Measurements from ENCODE around the gene TAGAP. TPM values are rescaled to one million over a fixed set of nuclear protein-coding genes. Genes with fewer than 3 reads are reported as not detected.
"Not testable (repeated sequence)": the region's sequence is repeated elsewhere in the genome, so short reads cannot be mapped to it uniquely, and the experiment has no call there.

Gene TAGAP
- total RNA-seq, 1 donor from 2014 or later: 1.1 TPM

DNA sequence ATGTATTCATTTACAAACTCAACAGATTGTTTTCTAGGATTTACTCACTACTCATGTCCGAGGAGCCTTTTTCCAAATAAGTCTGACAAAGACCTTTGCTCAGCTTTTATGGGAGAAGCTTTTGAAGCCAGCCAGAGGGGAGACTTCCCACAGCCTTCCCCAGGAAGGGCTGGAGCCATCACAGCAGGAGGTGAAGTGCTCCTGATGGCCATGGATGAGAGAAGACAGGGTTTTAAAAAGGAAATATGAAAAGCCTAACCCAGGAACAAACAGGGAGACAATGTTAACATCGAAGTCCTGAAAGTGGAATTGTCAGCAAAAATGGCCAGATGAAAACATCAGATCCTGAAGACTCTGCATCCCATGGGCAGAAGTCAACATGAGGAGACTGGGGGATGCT is 11.6 kb upstream of the TAGAP start:
- intact Hi-C loops (cut with DNase I): no loop called here
- ATAC-seq (ENCODE audit: poor library complexity): no peak

DNA sequence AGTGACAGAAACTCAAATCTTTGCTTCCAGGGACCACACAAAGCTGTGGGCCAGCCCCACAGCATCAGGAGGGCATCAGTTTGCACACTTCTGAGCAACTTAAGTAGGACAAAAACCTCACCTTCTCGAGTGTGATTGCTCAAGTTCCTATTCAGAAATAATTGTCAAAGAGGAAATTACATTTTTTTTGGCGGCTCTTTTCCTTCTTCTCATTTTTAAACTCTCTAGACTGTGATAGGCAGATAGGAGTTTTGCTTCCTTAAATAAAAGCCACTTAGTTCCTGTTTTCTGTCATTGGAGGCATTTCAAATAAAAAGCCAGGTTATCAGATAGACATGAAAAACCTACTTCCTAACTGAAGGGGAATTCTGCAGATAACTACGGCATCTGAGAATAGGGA is 11.2 kb upstream of the TAGAP start:
- intact Hi-C loops (cut with DNase I): no loop called here
- ATAC-seq (ENCODE audit: poor library complexity): peak; percentile 36
- no peak for DNase-seq

More for the DNA sequence above, 11.6 kb upstream of the TAGAP start:
- no peak for DNase-seq

DNA sequence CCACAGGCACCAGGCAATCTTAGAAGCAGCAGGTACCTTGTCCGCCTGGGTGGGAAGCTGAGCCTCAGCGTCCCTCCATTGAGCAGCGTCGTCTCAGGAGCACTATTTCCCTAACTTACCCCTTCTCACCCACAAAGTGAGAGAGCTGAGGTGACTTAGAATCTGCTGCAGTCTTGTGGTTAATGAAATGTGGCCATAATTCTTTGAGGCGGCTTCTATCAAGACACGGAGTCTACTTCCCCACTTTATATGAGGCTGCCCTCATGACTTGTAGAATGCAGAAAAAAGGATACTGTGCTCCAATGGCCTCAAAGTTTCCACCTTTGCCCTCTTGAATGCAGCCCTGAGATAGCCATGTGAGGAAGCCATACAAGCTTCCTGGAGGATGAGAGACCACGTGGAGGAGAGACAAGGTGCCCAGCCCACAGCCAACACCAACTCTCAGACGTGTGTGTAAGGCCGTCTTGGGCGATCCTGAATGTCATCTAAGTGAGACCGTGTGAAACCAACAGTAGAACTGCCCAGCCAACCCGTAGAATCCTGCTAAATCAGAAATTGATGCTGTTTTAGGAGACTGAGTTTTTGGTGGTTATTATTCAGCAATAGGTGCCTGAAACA is 9.1 kb upstream of the TAGAP start:
- DNase-seq (no peak), ATAC-seq (ENCODE audit: poor library complexity) (no peak)
- intact Hi-C loops (cut with DNase I): loop anchor here (5.0 kb wide), 1 partner anchor 48 kb away; no protein-coding TSS in a partner anchor

DNA sequence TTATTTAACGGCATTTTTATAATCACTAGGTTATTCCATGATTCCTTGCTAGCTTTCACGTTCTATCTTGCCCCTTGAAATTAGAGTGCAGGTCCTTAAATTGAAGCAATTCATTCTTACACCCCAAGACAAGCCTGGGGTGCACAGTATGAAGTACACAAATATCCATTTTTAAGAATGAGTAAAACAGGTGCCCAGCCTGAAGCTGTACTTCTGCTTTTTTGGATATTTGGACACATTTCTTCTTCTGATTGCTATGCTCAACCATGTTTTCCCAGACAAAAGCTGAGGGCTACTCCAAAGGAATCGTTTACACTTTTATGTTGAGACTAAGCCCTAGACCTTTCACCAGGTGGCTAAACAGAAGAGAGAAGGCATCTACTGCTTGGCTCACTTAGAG is 7.9 kb upstream of the TAGAP start:
- ATAC-seq (ENCODE audit: poor library complexity): no peak
- intact Hi-C loops (cut with DNase I): loop anchor here (5.0 kb wide), 1 partner anchor 50 kb away; no protein-coding TSS in a partner anchor

DNA sequence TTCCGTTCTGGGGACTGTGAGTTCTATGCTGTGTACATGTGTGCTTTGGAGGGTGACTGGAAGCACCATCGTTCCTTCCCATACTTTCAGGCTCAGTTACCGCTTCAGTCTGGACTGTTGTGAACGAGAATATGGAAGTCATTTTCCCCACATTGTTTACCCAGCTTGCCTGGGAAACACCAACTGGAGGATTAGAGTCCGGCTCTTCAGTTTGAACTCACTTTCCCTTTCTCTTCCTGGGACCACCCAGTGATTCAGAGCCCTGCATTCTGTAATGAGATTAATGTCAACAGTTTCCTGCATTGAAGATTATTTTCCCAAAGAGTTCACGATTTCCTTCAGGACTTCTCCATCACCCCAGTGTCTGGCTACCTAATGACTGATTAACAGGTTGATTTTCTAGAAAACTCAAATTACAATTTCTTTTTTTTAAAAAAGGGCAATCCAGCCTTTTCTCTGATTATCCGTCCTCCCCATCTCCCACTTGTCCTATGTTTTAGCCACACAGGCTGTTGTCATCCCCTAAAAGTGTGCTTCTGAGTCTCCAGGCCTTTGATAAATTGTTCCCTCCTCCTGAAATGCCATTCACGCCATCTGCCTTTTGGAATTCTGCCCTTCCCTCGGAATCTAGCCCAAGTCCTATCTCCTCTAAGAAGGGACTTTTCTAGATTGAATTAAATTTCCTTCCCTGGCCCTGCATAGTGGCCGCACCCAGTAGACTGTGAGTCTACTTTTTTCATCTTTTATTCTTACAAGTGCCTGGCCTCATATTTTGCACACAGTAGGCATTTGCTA is 3.3 kb upstream of the TAGAP start:
- intact Hi-C loops (cut with DNase I): no loop called here
- DNase-seq: no peak

More for the DNA sequence above, 7.9 kb upstream of the TAGAP start:
- no peak for DNase-seq

DNA sequence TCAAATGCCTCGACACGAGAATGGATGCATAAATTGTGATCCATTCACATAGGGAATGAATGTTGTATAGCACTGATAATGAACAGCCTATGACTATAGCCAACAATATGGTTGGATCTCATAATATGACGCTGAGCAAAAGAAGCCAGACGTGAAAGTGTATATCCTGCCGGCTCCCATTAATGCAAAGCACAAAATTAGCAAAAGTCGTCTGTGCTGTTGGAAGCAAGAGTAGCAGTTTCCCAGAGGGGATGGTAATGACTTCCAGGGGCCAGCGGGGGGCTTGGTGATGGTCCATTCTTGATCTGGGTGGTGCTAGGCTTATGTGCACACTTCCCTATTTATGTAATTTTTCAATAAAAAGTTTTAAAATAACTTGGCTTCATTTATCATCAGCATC is 1.0 kb upstream of the TAGAP start:
- intact Hi-C loops (cut with DNase I): no loop called here
- DNase-seq (no peak), ATAC-seq (ENCODE audit: poor library complexity) (no peak)

More for the DNA sequence above, 3.3 kb upstream of the TAGAP start:
- no peak for ATAC-seq (ENCODE audit: poor library complexity)

DNA sequence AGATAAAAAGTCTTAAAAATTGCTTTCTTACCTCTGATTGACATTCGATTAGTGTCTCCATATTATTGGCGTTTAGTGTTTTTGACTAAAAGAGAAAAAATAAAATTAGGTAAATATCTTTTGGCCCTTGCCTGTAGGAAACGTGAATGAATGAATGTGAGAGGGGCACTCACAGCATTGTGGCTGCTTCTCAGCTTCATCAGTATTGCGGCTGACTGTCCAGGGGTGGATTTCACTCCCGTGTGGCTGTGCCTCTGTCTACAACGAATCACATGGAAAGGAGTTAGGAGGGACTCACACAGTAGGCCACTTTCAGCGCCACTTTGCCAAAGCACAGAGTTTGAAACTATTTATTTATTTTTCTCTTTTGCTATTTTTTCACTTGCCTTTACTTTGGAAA is 844 bp downstream of the TAGAP start:
- ATAC-seq (ENCODE audit: poor library complexity) (no peak), DNase-seq (no peak)
- intact Hi-C loops (cut with DNase I): loop anchor here (5.0 kb wide), 1 partner anchor 88 kb away; no protein-coding TSS in a partner anchor

DNA sequence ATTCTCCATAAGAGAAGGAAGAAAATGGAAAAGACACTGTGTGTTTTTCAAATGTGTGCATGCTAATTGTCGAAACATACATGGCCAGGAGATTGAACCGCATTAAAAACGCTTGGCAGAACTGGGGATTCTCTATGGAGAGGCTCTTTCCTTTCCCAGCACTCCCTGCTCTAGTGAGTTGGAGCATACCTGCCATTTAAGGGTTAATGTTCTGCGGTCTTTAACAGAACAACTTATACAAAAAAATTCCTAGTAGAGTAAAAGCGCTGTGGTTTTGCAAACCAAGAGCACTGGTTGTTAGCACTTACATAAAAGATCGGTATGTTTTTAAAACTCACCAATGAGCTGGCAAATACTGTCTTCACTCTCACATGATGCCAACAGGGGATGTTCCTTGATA is 1.5 kb downstream of the TAGAP start:
- ATAC-seq (ENCODE audit: poor library complexity) (no peak), DNase-seq (no peak)
- intact Hi-C loops (cut with DNase I): loop anchor here (5.0 kb wide), 1 partner anchor 89 kb away; no protein-coding TSS in a partner anchor

DNA sequence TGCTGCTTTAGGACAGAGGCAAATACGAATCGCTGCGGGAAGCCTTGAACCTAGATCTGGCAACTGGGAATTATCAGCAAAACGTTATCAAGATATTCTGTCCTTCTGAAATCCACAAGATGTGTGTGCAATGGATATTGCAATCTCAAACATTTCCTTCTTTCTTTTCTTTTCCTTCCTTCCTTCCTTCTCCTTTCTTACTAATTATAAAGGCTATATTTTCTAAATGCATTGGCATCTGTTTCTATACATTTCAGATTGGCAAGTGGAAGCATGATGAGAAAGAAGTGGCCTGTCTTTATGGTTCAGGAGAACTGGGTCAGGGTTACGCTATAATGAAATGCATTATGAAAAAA is 2.0 kb downstream of the TAGAP start:
- intact Hi-C loops (cut with DNase I): loop anchor here (5.0 kb wide), 1 partner anchor 89 kb away; no protein-coding TSS in a partner anchor
- DNase-seq: no peak
- ATAC-seq (ENCODE audit: poor library complexity): no peak

DNA sequence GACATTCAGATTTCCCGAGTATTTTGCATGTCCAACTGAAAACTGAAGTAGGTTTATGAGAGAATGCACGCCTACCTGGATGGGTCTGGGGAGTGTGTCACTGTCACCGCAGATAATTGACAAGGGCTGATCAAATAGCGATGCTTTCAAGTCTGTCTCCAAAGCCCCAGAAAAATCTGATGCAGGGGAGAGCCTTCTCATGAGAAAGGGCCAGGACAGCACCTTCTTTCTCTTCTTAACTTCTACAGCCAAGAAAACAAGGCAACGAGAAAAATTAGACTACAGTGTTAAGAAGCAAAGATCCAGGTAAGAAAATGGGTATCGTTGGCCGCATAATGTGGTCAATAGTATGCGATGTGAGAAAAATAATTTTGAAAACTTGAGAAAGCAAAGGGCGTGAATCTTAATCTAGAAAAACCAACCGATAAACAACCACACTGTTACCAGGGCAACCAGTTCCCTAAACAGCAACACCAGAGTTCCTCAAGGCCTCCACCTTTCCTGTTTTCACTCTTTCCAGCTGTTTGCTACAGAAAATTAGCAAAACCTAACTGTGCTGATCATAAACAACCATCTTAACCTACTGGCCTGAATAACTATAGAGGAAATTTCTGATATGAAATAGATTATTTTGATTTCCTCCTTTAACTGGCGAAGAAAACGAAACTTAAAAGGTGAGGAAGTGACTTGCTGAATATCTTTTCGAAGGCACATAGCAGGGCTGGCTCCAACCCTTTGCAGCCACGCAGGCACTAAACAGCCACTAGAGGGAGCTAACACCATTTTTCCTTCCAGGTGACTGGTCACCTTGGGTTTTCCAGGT is 2.6 kb downstream of the TAGAP start:
- ATAC-seq (ENCODE audit: poor library complexity): peak; percentile 82
- DNase-seq: peak; percentile 49
- intact Hi-C loops (cut with DNase I): loop anchor here (5.0 kb wide), 1 partner anchor 90 kb away; no protein-coding TSS in a partner anchor

DNA sequence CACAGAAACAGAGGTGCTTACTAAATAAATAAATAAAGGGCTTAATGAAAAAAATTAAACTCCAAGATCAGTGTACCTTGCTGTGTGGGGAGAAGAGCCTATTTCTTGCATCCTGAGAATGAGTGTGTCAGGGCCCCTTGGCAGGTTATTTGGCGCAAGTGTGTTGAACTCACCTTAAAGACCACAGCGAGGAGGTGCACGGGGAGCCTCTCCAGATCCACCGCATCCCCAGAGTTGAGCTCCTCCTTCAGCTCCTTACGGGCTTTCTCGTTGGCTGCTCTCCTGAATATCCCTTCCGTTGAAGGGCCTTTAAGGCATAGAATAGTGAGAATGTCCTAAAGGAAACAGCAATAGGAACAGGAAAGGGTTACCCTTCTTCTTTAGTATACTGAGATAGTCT is 3.6 kb downstream of the TAGAP start:
- ATAC-seq (ENCODE audit: poor library complexity) (no peak), DNase-seq (no peak)
- intact Hi-C loops (cut with DNase I): loop anchor here (5.0 kb wide), 1 partner anchor 91 kb away; no protein-coding TSS in a partner anchor

DNA sequence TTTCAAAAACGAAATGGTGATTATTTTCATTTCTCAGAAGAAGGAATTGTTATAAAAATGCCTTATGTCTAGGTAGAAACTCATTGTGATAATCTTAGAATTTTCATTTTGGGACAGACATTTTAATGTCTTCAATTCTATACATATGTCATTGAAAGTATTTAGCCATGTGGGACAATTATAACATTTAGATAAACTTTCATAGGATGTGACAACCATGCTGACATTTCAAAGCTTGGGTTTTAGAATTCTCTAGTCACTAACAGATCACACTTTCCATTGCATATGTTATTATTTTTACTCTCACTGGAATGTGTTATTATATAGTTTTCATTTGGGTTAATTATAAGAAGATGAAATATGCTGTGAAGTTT is 4.9 kb downstream of the TAGAP start:
- ATAC-seq (ENCODE audit: poor library complexity) (no peak), DNase-seq (no peak)
- intact Hi-C loops (cut with DNase I): loop anchor here (5.0 kb wide), 1 partner anchor 92 kb away; no protein-coding TSS in a partner anchor

DNA sequence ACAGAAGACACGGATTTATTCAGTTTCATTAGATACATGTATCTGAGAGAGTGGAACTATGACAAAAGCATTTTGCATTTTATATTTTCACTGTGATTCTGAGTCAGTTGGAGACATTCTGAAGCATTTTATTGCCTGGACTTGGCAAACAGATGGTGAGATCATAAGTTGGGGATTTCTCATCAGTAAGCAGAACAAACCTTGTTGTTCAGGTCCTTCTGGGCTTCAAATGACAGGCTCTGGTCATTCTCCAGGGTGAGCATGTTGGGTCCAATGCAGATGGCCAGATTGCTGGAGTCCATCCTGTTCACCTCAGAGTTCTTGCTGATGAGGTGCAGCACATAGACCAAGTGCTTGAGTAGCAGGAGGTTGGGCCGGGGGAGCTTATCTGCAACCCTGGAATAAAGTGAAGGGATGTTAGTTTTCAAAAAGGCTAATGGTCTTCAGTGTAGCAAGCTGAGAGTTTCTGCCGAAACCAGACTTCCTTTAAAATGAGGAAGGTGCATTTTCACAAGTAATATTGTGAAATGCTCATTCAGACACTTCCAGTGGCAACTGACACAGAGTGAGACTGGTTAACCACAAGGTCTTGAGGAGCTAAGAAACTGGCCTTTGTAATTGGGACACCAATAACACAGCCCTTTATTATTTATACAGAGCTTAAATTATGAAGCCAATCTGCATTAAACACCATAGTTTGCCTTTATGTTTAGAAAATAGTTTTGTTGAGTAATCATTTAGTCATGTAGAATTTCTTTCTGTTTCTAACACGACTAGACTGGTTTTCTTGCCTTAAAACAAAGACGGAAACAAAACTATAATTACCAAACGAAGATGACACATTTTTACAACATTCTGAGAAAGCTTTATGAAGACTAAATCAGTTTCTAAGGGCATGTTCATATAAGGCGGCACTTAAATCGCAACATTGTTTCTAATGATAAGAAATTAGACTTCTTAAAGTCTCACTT is 5.6 kb downstream of the TAGAP start:
- ATAC-seq (ENCODE audit: poor library complexity) (peak; percentile 43), DNase-seq (no peak)
- intact Hi-C loops (cut with DNase I): no loop called here

DNA sequence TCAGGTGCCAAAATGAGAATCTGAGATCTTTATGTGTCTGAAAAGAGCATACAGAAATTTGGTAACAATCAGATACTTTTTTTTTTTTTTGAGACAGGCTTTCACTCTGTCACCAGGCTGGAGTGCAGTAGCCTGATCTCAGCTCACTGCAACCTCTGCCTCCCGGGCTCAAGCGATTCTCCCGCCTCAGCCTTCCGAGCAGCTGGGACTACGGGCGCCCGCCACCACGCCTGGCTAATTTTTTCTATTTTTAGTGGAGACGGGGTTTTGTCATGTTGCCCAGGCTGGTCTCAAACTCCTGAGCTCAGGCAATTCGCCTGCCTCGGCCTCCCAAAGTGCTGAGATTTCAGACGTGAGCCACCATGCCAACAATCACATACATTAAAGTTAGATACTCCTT is 6.5 kb downstream of the TAGAP start:
- intact Hi-C loops (cut with DNase I); ATAC-seq (ENCODE audit: poor library complexity): not testable (repeated sequence)
- peak; percentile 44 for DNase-seq

DNA sequence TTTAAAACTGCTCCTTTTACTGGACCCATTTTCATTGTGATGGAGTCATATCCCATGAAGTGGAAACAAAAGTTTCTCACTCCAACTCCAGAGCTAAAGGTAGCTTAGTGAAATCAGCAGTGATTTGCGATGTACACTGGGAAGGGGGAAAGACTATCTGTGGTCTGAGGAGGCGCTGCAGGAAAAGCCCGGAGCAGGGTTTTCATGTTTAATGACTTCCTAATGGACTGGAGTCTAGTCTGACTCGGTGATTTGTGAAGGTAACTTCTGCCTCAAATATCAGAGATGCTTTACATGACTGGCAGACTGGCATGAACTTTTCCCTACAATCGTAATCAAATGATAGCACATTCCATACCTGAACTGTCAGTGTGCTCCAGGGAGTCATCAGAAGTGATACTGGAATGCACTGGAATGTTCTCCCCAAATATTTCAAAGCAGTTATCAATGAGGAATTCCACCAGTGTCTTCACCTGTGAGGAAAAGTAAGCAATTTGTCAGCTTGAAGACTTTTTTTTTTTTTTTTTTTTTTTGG is 7.0 kb downstream of the TAGAP start:
- intact Hi-C loops (cut with DNase I): no loop called here
- ATAC-seq (ENCODE audit: poor library complexity): no peak
- DNase-seq: no peak

DNA sequence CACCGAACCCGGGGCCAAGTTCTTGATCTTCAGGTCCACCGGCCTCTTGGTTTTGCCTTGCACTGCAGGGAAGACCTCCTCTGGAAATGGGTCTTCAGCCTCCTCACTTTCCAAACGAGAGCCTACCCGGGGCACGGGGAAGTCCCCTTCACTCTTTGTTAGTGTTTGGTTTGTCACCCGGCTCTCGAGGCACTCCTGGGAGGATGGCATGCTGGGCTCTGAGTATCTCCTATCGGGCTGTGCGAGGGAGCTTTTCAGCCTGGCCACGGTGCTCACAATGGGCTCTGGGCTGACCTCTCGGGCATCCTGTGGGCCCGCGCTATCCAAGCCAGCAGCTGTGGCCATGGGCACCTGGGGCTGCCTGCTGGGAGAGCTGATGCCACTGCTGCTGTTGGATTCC is 8.1 kb downstream of the TAGAP start:
- intact Hi-C loops (cut with DNase I): no loop called here
- ATAC-seq (ENCODE audit: poor library complexity) (no peak), DNase-seq (no peak)

DNA sequence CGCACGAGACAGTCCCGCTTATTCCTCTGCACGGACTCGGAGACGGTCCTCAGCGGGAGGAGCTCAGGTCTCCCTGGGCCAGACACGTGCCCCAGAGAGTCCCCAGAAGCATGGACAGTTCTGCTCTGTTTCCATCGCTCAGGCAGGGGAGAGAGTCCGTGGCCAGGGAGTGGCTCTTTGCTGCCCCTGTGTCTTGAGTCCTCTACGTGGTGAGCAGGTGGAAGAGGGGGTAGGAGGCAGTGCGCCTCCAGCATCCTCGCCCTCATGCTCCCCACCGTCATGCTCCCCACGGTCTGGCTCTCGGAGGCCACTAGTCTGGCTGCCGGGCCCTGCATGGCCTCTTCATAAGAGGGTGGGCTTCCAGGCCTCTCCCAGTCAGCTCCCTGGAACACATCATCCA is 8.9 kb downstream of the TAGAP start:
- DNase-seq: no peak
- intact Hi-C loops (cut with DNase I): no loop called here
- ATAC-seq (ENCODE audit: poor library complexity): no peak

Data from Right ventricle myocardium superior (tissue), 1 donor.